Activated T-helper 2 cell treated with anti-CD3 and anti-CD28 coated beads, Interferon-gamma antibody, Interleukin-2, Interleukin-4, amounts not matched to agents 10 μg/mL and 5 μg/mL and 100 μg/mL, durations not matched to agents 14 hours and 24 hours and 36 hours (primary cell): ENCODE measurements around the gene DCAF5. TPM values are rescaled to one million over a fixed set of nuclear protein-coding genes. Genes with fewer than 3 reads are reported as not detected.

Experiments
- total RNA-seq: library from RNA; stranded (reverse); gene quantifications from 2 replicates; pipeline ENCODE4 v1.2.3, GENCODE V29; 2022

DCAF5 gene
- total RNA-seq, 1 donor from 2014 or later, result 30.4 TPM

Other genes starting within 250 kb of the DCAF5 start
- 133 and 134 TPM in 2 replicates for gene ACTN1, start 173.8 kb downstream of the DCAF5 start, total RNA-seq
- gene EXD2, start 38.4 kb upstream of the DCAF5 start, total RNA-seq, result 6.6 and 8.1 TPM in 2 replicates
- 0.11 TPM in 1 of 2 replicates, not detected in the other for gene GALNT16, start 107.0 kb upstream of the DCAF5 start, total RNA-seq
- 390 and 410 TPM in 2 replicates for gene ERH, start 245.2 kb upstream of the DCAF5 start, total RNA-seq
- gene SLC39A9, start 245.6 kb upstream of the DCAF5 start, total RNA-seq, result 43.7 and 46.7 TPM in 2 replicates